ENCODE data around the gene RFC1.
"Not testable (repeated sequence)": the region's sequence is repeated elsewhere in the genome, so short reads cannot be mapped to it uniquely, and the experiment has no call there.

Gene RFC1

DNA sequence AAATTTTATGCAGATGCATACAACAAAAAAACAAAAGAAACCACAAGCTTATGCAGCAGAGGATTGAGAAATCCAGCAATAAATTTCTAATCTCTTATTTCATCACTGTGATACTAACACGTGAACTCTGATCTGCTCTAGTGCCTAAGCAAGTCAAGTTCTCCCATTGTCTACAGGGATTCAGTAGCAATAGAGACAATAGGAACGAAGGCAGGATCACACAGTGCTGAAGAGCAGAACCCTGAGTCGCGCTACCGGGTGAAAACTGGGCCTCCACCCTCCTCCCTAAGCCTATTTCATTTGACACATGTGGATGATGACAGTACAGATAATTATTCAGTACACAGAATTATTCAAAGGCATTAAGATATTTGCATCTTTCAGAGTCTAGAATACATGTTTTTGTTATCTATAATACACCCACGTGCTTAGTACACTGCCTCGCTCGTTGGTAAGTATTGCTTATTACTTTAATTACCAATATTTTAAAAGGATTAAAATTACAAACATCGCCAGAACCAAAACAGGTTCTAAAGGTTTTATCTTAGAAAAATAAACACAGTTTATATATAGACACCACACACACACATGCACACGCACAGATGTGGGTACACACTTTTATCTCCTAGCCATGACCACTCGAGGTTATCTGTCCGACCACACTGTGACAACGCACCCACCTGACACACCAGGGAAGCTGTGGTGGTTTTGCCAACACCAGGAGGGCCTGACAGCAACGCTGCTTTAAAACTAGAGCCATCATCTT, 60.1 kb downstream of the RFC1 start:
- no peak for DNase-seq (ENCODE audit: low read depth)

- DNase-seq (ENCODE audit: low read depth), result no peak
Observed at GRCh38 chr4:39304651-39305050, 61.5 kb downstream of the RFC1 start.

GRCh38 chr4:39303871-39304270, 62.3 kb downstream of the RFC1 start:
- DNase-seq (ENCODE audit: low read depth), result no peak

- DNase-seq (ENCODE audit: low read depth), result no peak
Observed at GRCh38 chr4:39302901-39303300, 63.3 kb downstream of the RFC1 start.

GRCh38 chr4:39295784-39296183, 70.4 kb downstream of the RFC1 start:
- no peak for DNase-seq (ENCODE audit: low read depth)

DNA sequence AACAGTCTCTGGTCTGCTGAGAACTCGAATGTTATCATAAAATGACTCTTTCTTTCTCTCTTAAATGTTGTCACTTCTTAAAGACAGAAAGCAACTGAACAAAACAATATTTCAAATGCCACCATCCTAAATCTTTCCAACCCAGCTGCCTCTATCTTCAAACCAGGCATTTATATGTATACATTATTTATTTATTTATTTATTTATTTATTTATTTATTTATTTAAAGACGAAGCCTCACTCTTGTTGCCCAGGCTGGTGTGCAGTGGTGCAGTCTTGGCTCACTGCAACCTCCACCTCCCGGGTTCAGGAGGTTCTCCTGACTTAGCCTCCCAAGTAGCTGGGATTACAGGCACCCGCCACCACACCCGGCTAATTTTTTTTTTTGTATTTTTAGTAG, 73.7 kb downstream of the RFC1 start:
- DNase-seq (ENCODE audit: low read depth), result not testable (repeated sequence)

DNA sequence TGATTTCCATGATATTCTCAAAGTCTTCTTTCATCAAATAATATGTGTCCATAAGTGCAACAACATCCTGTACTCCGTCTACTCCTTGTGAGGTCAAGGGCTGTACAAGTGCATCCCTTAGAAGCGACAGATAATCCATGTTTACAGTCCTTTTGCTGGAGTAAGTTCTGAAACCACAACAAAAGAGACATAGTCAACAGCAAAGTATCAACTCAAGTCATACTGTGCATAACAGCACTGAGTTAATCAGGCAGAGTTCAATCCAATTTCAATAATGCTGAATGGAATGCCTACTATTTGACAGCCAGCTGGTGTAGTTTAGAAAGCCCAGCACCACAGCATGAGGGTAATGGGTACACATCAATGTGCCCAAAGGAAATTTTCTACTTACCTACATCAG, 74.5 kb downstream of the RFC1 start:
- no peak for DNase-seq (ENCODE audit: low read depth)

GRCh38 chr4:39287223-39287622, 78.9 kb downstream of the RFC1 start:
- no peak for DNase-seq (ENCODE audit: low read depth)

GRCh38 chr4:39286263-39286662, 79.9 kb downstream of the RFC1 start:
- no peak for DNase-seq (ENCODE audit: low read depth)

DNA sequence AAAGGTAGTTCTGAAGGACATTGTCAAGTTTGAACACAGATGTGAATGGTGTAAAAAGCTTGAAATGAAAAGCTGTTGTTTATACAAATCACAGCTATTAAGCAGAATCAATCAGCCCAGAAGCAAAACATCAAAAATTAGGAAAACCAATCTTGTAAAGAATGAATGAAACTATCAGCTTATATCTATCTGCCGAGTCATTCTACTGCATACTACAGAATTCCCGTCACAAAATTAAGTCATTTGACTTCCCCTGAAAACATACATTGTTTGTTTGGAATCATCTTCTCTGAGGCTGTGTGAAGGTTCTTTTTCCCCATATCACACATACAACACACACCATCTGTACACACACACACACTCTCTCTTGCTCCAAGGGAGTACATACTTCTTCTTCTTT, 80.3 kb downstream of the RFC1 start:
- no peak for DNase-seq (ENCODE audit: low read depth)

DNA sequence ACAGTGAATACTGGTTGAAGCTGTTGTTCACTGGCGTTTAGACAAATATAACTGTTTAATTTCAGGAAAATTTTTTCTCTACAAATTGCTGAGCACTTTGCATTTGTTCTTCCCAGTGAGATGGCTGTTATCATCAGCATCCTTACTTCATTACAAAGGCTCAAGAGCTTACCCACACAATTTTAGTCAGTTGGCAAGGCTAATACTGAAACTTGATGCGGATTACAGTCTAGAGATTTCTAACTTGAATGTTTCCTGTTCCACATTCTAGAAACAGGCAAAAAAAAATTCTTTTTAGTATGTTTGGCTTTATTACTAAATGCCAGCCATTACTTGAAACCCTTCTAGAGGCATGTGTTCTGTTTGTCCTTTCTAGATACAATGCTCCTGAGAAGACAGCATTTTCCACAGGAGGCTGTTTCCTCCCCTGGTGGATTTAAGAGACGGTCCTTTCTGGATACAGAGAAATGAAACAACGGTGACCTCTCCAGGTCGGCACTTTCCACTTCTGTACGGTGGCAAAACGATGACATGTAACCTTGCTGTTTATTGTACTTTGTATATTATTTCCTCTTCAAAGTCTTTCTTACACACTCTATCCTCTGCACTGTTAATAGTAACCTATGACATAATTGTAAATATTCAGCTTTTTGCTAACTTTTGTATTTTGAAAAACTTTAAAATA, 80.9 kb downstream of the RFC1 start:
- DNase-seq (ENCODE audit: low read depth), result no peak

- DNase-seq (ENCODE audit: low read depth), result no peak
Observed at GRCh38 chr4:39280770-39281169, 85.4 kb downstream of the RFC1 start.

DNA sequence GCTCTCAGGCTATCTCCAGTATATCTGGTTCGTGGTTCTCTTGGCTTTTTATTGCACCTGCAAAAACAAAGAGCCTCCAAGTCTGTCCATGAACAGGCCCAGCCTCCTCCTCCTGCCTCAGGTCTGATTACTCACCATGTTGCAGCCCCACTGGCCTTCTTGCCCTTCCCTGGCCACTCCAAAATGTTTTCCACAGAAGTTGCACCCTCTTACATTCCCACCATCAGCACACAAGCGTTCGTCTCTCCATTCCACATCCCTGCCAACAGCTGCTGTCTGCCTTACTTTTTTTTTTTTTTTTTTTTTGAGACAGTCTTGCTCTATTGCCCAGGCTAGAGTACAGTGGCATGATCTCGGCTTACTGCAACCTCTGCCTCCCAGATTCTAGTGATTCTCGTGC, 86.7 kb downstream of the RFC1 start:
- DNase-seq (ENCODE audit: low read depth), result no peak

DNA sequence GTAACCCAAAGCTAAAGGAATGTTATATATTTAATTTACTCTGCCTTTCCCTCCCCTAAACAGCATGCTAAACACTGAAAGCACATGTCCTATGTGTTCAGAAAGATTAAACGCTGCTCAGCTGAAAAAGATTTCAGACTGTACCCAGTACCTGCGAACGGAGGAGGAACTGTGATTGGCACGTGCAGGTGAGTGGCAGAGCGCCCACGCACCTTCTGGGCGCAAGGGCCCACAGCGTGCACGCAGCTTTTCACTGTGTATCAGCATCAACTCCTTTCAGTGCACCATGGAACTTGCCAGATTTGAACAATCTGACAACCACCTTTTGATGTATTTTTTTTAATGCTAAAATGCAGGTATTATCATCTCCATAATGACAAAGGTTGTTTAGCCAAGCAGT, 87.7 kb downstream of the RFC1 start:
- no peak for DNase-seq (ENCODE audit: low read depth)

DNA sequence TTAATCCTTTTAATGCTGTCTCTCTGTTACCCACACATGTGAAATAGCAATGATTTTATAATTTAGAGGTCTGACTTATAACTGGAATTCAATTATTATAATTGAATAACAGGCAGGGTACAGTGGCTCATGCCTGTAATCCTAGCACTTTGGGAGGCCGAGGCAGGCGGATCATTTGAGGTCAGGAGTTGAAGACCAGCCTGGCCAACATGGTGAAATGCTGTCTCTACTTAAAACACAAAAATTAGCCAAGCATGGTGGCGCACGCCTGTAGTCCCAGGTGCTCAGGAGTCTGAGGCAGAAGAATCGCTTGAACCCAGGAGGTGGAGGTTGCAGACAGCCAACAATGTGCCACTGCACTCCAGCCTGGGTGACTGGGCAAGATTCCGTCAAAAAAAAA, 88.5 kb downstream of the RFC1 start:
- DNase-seq (ENCODE audit: low read depth), result not testable (repeated sequence)

- no peak for DNase-seq (ENCODE audit: low read depth)
Observed at GRCh38 chr4:39274503-39274902, 91.7 kb downstream of the RFC1 start.

GRCh38 chr4:39263895-39264294, 102.3 kb downstream of the RFC1 start:
- DNase-seq (ENCODE audit: low read depth), result no peak

DNA sequence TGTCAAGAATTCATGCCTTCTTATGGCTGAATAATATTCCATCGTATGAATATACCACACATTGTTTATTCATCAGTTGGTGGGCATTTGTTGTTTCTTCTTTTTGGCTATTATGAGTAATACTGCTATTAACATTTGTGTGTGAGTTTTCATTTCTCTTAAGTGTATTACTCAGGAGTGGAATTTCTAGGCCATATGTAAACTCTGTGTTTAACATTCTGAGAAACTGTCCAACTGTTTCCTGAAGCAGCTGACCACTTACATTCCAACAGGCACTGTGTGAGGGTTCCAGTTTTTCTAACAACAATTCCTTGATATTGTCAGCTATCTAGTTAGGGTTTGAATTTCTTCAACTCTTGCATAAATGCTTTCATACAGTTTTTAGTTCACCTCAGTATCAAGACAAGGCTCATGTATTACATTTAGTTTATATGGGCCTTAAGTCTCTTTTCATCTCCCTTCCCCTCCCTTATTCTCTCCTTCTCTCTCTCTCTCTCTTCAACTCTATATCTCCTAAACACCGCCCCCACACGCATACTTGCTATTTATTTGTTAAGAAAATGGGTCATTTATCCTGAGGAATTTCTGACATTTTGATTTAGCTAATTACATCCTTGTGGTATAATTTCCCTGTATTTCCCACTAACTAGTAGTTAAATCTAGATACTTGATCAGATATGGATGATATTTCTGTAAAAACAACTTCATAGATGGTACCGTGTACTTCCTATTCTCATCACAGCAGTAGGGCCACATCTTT, 106.4 kb downstream of the RFC1 start:
- no peak for DNase-seq (ENCODE audit: low read depth)

DNA sequence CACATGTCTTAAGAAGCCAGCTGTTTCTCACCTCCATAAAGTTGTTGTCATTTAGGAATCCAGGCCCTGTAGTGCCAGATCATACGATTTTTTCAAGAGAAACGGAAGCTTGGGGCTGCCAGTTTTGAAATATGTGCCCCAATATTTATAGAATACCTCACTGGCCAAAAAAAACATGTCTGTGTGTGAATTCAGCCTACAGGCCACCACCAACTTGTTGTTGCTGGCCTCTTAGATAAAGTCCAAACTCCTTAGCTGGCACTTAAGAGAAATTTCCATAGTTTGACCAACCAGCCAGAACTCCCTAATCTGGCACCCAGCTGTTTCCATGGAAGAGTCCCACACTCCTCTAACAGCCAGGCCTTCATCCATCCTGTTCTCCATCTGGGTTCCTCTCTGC, 109.7 kb downstream of the RFC1 start:
- no peak for DNase-seq (ENCODE audit: low read depth)

GRCh38 chr4:39255871-39256270, 110.3 kb downstream of the RFC1 start:
- no peak for DNase-seq (ENCODE audit: low read depth)

DNA sequence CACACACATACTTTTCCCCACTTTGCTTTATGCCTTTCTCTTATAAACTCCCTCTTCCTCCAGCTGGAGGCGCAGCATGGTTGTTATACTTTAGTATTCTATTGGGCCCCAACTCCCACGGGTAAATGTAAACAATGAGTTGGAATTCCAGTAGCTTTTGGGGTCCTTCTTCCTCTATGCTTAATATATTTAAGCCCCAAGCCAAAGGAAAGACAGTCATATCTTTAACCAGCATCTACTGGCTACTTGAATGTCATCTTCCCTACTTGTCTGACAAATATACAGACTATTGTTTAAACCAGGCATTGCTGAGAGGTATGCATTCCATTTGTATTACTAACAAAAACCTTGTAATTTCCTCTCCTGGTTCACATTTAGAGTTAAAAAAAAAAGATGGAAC, 110.9 kb downstream of the RFC1 start:
- DNase-seq (ENCODE audit: low read depth), result no peak

DNA sequence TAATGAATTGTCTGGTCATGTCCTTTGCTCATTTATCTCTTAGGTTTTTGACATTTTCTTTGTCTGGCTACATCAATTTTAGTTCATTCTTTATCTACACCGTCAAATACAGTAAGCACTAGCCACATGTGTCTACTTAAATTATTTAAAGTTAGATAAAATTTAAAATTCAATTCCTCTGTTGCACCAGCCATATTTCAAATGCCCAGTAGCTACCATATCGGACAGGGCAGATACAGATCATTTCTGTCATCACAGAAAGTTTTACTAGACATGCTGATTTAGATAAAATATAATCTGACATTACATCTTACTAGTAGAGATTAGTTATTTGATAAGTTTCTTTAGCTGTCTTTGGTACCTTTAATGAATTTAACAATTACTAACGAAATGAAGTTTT, 122.7 kb downstream of the RFC1 start:
- no peak for DNase-seq (ENCODE audit: low read depth)

All from stimulated activated CD8-positive, alpha-beta memory T cell treated with anti-CD3 and anti-CD28 coated beads, Interleukin-15, amount 100 ng/mL, for 24 hours (primary cell).